CD4-positive, alpha-beta memory T cell (primary cell): ENCODE data around the gene DAAM1. TPM values are rescaled to one million over a fixed set of nuclear protein-coding genes. Genes with fewer than 3 reads are reported as not detected.

Experiments used
- CTCF ChIA-PET: fragments of 350-600 bp; sonication (Branson Sonifier 250); formaldehyde crosslinking; loops from one replicate; lab custom pipeline; 2021; ENCODE audit warnings: inconsistent platforms; ENCODE audit not compliant: partially characterized antibody; lab: Charles Lee
- POLR2A ChIA-PET: fragments of 350-600 bp; sonication (Branson Sonifier 250); formaldehyde crosslinking; loops from one replicate; lab custom pipeline; 2021; ENCODE audit not compliant: partially characterized antibody; lab: Charles Lee
- DNase-seq, 5 donors: peaks; one replicate each; pipeline versions ENCODE4 v3.0.0 to v3.0.0-alpha.2; 2020 to 2022; ENCODE audit warnings: mixed read lengths in 1 of 5
- H3K27ac ChIP-seq: one replicate; pipeline ENCODE4 v1.7.0; 2013; ENCODE audit warnings: low read depth, low read length
- H3K27me3 ChIP-seq: 2 replicates; pipeline ENCODE4 v1.7.0; 2013; ENCODE audit warnings: mild to moderate bottlenecking, low read length, moderate library complexity; ENCODE audit not compliant: insufficient read depth
- H3K36me3 ChIP-seq: 2 replicates; pipeline ENCODE4 v1.7.0; 2013; ENCODE audit warnings: mild to moderate bottlenecking, low read length, moderate library complexity; ENCODE audit not compliant: insufficient read depth
- H3K4me1 ChIP-seq: 2 replicates; pipeline ENCODE4 v1.7.0; 2013; ENCODE audit warnings: mild to moderate bottlenecking, low read length, moderate library complexity; ENCODE audit not compliant: insufficient read depth
- H3K4me3 ChIP-seq, 2 donors: one replicate each; pipeline ENCODE4 v1.7.0; 2013; ENCODE audit warnings: low read length in 2 of 2, mild to moderate bottlenecking in 1 of 2
- H3K9me3 ChIP-seq, 2 donors: one replicate each; pipeline ENCODE4 v1.7.0; 2013; ENCODE audit warnings: low read length in 2 of 2, control low read depth in 1 of 2; ENCODE audit not compliant: control insufficient read depth in 1 of 2
- H3K27ac Mint-ChIP-seq, 7 donors: one replicate each; pipeline ENCODE4 v1.8.0; 2020 to 2021; ENCODE audit warnings: mixed read lengths in 7 of 7, mild to moderate bottlenecking in 6 of 7, inconsistent platforms in 3 of 7, moderate library complexity in 3 of 7
- H3K27me3 Mint-ChIP-seq, 2 donors: one replicate each; pipeline ENCODE4 v1.8.0; 2020 to 2021; ENCODE audit warnings: mixed read lengths in 2 of 2
- H3K36me3 Mint-ChIP-seq, 2 donors: one replicate each; pipeline ENCODE4 v1.8.0; 2020 to 2021; ENCODE audit warnings: mixed read lengths in 2 of 2, inconsistent platforms in 1 of 2, mild to moderate bottlenecking in 1 of 2
- H3K4me1 Mint-ChIP-seq, 4 donors: one replicate each; pipeline ENCODE4 v1.8.0; 2020 to 2021; ENCODE audit warnings: mixed read lengths in 4 of 4, mild to moderate bottlenecking in 1 of 4
- H3K4me3 Mint-ChIP-seq, 8 donors: one replicate each; pipeline ENCODE4 v1.8.0; 2020 to 2021; ENCODE audit warnings: mixed read lengths in 8 of 8, mild to moderate bottlenecking in 7 of 8, moderate library complexity in 6 of 8, inconsistent platforms in 3 of 8
- H3K9me3 Mint-ChIP-seq, 8 donors: one replicate each; pipeline ENCODE4 v1.8.0; 2020 to 2021; ENCODE audit warnings: mixed read lengths in 8 of 8, mild to moderate bottlenecking in 5 of 8, inconsistent platforms in 3 of 8, moderate library complexity in 1 of 8
- intact Hi-C: fragments of 100-400 bp; cut with micrococcal nuclease; formaldehyde crosslinking; loops from one replicate; pipeline ENCODE4 v1.15.1; 2023
- polyA plus RNA-seq, 2 donors: library from polyadenylated mRNA; unstranded; fragments of 300-500 nt; fragmentation: Illumina TruSeq; gene quantifications; one replicate each; pipeline ENCODE4 v1.2.3, GENCODE V29; 2021
- total RNA-seq, 2 experiments: library from RNA; stranded (reverse); gene quantifications; one replicate each; pipeline ENCODE4 v1.2.3, GENCODE V29; 2021

DAAM1 gene
- total and polyA plus RNA-seq, 4 experiments from 2014 or later: 5.4 to 25.6 (median 20.0) TPM

- Histone ChIP-seq H3K36me3 (no peaks in the 10 kb centered on the region), H3K9me3 (no peaks in the 10 kb centered on the region), H3K4me3 (no peak overlapping the region), H3K4me1 (no peaks in the 10 kb centered on the region), H3K27ac (no peak overlapping the region), H3K27me3 (no peaks in the 10 kb centered on the region)
- Mint-ChIP-seq H3K27me3 (no peaks in the 10 kb centered on the region), H3K9me3 (peaks cover 0 to 3% (median 0%) of the 10 kb centered on the region in 8 donors), H3K36me3 (peaks cover 21 to 24% of the 10 kb centered on the region in 2 donors), H3K27ac (no peak overlapping the region), H3K4me3 (no peak overlapping the region), H3K4me1 (peaks cover 0 to 2% (median 0%) of the 10 kb centered on the region in 4 donors)
- DNase-seq: no peak
- intact Hi-C loops: no loop called here
- CTCF ChIA-PET: no interaction called here
- POLR2A ChIA-PET: no interaction called here
These were observed 181.8 kb downstream of the DAAM1 start for GRCh38 chr14:59370158-59370742.

DNA sequence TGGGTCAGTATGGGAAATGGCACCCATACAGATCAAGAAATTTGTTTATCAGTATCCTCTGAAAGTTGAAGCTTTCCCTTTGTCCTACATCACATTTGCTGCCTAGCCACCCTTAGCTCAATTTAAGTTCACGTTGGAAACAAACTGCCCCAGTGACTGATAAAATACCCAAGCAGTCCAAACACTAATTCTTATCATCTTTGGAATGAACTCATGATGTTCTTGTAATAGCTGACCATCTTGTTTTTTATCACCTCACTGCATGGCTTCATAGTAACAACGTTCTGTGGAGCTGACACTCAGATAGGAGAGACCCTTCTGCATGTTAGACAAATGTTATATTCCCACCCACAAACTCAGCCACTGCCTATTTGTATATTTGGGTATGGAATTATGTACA is 183.3 kb downstream of the DAAM1 start:
- Histone ChIP-seq H3K27me3 (no peaks in the 10 kb centered on the region), H3K9me3 (no peaks in the 10 kb centered on the region), H3K4me1 (no peaks in the 10 kb centered on the region), H3K27ac (no peak overlapping the region), H3K36me3 (no peaks in the 10 kb centered on the region), H3K4me3 (no peak overlapping the region)
- H3K27ac Mint-ChIP-seq: peak overlapping the region in 1 of 7 donors; percentile 19
- H3K4me1 Mint-ChIP-seq: peaks cover 0 to 2% (median 0%) of the 10 kb centered on the region in 4 donors
- no peak overlapping the region for H3K4me3 Mint-ChIP-seq
- DNase-seq: no peak
- ChIA-PET CTCF (no interaction called here), POLR2A (no interaction called here)
- peaks cover 18% of the 10 kb centered on the region in 2 donors for H3K36me3 Mint-ChIP-seq
- intact Hi-C loops: no loop called here
- H3K27me3 Mint-ChIP-seq: no peaks in the 10 kb centered on the region
- peaks cover 0 to 3% (median 0%) of the 10 kb centered on the region in 8 donors for H3K9me3 Mint-ChIP-seq

DNA sequence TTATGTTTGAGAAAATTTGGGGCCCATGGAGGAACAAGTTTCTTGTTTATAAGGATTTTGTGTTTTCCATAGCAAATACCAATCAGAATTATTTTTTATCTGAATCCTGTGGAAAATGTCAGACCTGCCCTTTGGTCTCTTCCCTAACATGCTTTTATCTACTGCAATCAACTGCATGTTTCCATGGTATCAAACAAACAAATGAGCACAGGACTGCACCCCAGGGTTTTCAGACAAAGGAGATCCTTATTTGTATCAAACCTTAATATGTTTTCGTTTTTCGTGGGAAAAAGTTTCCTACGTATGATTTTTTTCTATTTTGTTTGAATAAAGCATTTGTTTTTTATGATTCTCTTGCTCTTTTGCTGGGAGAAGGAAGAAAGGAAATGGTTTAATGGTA is 185.6 kb downstream of the DAAM1 start:
- POLR2A ChIA-PET: no interaction called here
- intact Hi-C loops: no loop called here

DNA sequence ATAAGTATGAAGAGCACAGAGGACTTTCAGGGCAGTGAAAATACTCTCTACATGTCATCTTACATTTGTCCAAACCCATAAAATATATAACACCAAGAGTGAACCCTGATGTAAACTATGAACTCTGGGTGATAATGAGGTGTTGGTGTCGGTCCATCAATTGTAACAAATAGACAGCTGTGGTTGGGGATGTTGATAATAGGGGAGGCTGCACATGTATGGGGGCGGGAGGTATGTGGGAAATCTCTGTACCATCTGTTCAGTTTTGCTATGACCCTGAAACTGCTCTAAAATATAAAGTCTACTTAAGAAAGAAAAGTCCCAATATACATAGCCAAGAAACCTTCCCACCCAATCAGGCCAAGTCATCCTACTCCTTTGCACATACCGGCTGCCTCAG is 188.2 kb downstream of the DAAM1 start:
- no peaks in the 10 kb centered on the region for H3K27me3 ChIP-seq
- Mint-ChIP-seq H3K36me3 (no peaks in the 10 kb centered on the region), H3K4me1 (no peaks in the 10 kb centered on the region), H3K9me3 (peaks cover 0 to 3% (median 0%) of the 10 kb centered on the region in 8 donors), H3K27me3 (peaks cover 1 to 5% of the 10 kb centered on the region in 2 donors), H3K4me3 (no peak overlapping the region), H3K27ac (no peak overlapping the region)
- ChIA-PET CTCF (no interaction called here), POLR2A (no interaction called here)
- no peaks in the 10 kb centered on the region for H3K36me3 ChIP-seq
- no peak overlapping the region for H3K27ac ChIP-seq
- no peaks in the 10 kb centered on the region for H3K9me3 ChIP-seq
- DNase-seq: no peak
- H3K4me3 ChIP-seq: no peak overlapping the region
- intact Hi-C loops: no loop called here
- H3K4me1 ChIP-seq: no peaks in the 10 kb centered on the region

More for the DNA sequence above, 185.6 kb downstream of the DAAM1 start:
- H3K27ac Mint-ChIP-seq: no peak overlapping the region
- H3K9me3 ChIP-seq: no peaks in the 10 kb centered on the region
- H3K4me1 Mint-ChIP-seq: peaks cover 0 to under 1% (median 0%) of the 10 kb centered on the region in 4 donors
- H3K27me3 ChIP-seq: no peaks in the 10 kb centered on the region
- no peak for DNase-seq
- CTCF ChIA-PET: no interaction called here
- H3K4me3 ChIP-seq: no peak overlapping the region
- H3K9me3 Mint-ChIP-seq: peaks cover 0 to 3% (median 0%) of the 10 kb centered on the region in 8 donors
- no peaks in the 10 kb centered on the region for H3K36me3 ChIP-seq
- H3K27me3 Mint-ChIP-seq: peaks cover 0 to 1% of the 10 kb centered on the region in 2 donors
- peaks cover 2 to 3% of the 10 kb centered on the region in 2 donors for H3K36me3 Mint-ChIP-seq
- no peak overlapping the region for H3K27ac ChIP-seq
- H3K4me1 ChIP-seq: no peaks in the 10 kb centered on the region
- no peak overlapping the region for H3K4me3 Mint-ChIP-seq

DNA sequence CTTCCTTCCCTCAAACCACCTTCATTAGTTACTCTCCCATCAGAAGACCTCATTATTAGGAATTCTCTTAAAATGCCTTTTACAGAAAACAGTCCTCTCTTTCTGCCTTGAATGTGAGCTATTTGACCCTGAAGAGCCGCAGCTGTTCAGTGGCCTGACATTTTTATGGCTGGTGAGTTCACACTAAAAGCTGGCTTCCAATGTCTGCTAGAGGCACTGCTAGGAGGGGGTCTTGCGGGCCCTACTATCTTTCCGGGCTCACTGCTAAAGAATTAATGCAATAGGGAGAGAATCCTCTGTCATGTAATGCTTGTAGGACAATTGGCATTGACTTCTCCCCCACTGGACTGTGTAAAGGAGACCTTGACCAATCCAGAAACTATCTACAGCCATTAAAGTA is 189.0 kb downstream of the DAAM1 start:
- CTCF ChIA-PET: no interaction called here

GRCh38 chr14:59377991-59378601 is 189.6 kb downstream of the DAAM1 start:
- intact Hi-C loops: no loop called here
- H3K36me3 Mint-ChIP-seq: no peaks in the 10 kb centered on the region
- H3K9me3 Mint-ChIP-seq: peaks cover 0 to 7% (median 0%) of the 10 kb centered on the region in 8 donors
- DNase-seq: no peak
- no peak overlapping the region for H3K27ac ChIP-seq
- CTCF ChIA-PET: no interaction called here
- no peaks in the 10 kb centered on the region for H3K36me3 ChIP-seq
- H3K9me3 ChIP-seq: no peaks in the 10 kb centered on the region
- H3K4me1 ChIP-seq: no peaks in the 10 kb centered on the region
- POLR2A ChIA-PET: no interaction called here
- H3K27ac Mint-ChIP-seq: no peak overlapping the region
- peaks cover 1 to 5% of the 10 kb centered on the region in 2 donors for H3K27me3 Mint-ChIP-seq
- no peak overlapping the region for H3K4me3 Mint-ChIP-seq
- no peak overlapping the region for H3K4me3 ChIP-seq
- H3K4me1 Mint-ChIP-seq: no peaks in the 10 kb centered on the region
- no peaks in the 10 kb centered on the region for H3K27me3 ChIP-seq

More for the DNA sequence above, 189.0 kb downstream of the DAAM1 start:
- Histone ChIP-seq H3K36me3 (no peaks in the 10 kb centered on the region), H3K4me1 (no peaks in the 10 kb centered on the region), H3K27me3 (no peaks in the 10 kb centered on the region), H3K27ac (no peak overlapping the region), H3K4me3 (no peak overlapping the region), H3K9me3 (no peaks in the 10 kb centered on the region)
- Mint-ChIP-seq H3K27ac (no peak overlapping the region), H3K4me3 (no peak overlapping the region), H3K36me3 (no peaks in the 10 kb centered on the region), H3K9me3 (peaks cover 0 to 3% (median 0%) of the 10 kb centered on the region in 8 donors), H3K4me1 (no peaks in the 10 kb centered on the region), H3K27me3 (peaks cover 1 to 5% of the 10 kb centered on the region in 2 donors)
- no peak for DNase-seq
- POLR2A ChIA-PET: no interaction called here
- intact Hi-C loops: no loop called here

DNA sequence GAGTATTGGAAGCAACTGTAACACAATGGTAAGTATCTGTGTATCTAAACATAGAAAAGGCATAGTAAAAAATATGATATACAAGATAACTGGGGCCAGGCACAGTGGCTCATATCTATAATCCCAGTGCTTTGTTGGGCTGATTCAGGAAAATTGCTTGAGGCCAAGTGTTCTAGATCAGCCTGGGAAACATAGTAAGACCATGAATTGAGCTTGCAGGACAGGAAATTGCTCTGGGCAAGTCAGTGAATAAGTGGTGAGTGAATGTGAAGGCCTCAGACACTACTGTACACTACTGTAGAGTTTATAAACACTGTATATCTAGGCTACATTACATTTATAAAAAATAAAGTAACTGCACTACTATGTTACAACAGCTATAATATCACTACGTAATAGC is 201.5 kb downstream of the DAAM1 start:
- ChIA-PET POLR2A (no interaction called here), CTCF (no interaction called here)
- Histone ChIP-seq H3K4me1 (no peaks in the 10 kb centered on the region), H3K27me3 (no peaks in the 10 kb centered on the region), H3K9me3 (no peaks in the 10 kb centered on the region), H3K4me3 (no peak overlapping the region), H3K36me3 (no peaks in the 10 kb centered on the region), H3K27ac (no peak overlapping the region)
- intact Hi-C loops: no loop called here
- Mint-ChIP-seq H3K27me3 (peaks cover 4 to 12% of the 10 kb centered on the region in 2 donors), H3K4me3 (no peak overlapping the region), H3K36me3 (no peaks in the 10 kb centered on the region), H3K4me1 (no peaks in the 10 kb centered on the region), H3K9me3 (peaks cover 0 to 19% (median 9%) of the 10 kb centered on the region in 8 donors), H3K27ac (no peak overlapping the region)
- DNase-seq: no peak
